Neural cell (in vitro differentiated cells): Measurements from ENCODE around the gene MTOR. TPM values are rescaled to one million over a fixed set of nuclear protein-coding genes. Genes with fewer than 3 reads are reported as not detected.

Experiments
- H2AFZ ChIP-seq: fragments of 200-600, 300-800 bp; sonication (generic), shearing (Covaris generic); 2 replicates; pipeline ENCODE4 v1.6.0; 2014; ENCODE audit warnings: low read depth, mild to moderate bottlenecking, antibody characterized with exemption, low read length, moderate library complexity
- H3F3A ChIP-seq: fragments of 200-600 bp; shearing (Covaris generic); 2 replicates; pipeline ENCODE4 v1.6.1; 2016; ENCODE audit warnings: mild to moderate bottlenecking, moderate library complexity, mixed read lengths, antibody characterized with exemption, low read length; ENCODE audit not compliant: insufficient read depth, poor library complexity, severe bottlenecking
- H3K27ac ChIP-seq: fragments of 200-600, 300-800 bp; sonication (generic), shearing (Covaris generic); 2 replicates; pipeline ENCODE4 v1.5.1; 2014; ENCODE audit warnings: mild to moderate bottlenecking, low read length, moderate library complexity
- H3K27me3 ChIP-seq: fragments of 300-800, 200-600 bp; sonication (generic), shearing (Covaris generic); 2 replicates; pipeline ENCODE4 v1.6.0; 2014; ENCODE audit warnings: mild to moderate bottlenecking, low read depth, low read length, moderate library complexity; ENCODE audit not compliant: insufficient read depth
- H3K36me3 ChIP-seq: fragments of 300-800, 200-600 bp; sonication (generic), shearing (Covaris generic); 2 replicates; pipeline ENCODE4 v1.5.1; 2014; ENCODE audit warnings: mild to moderate bottlenecking, antibody characterized with exemption, low read length, moderate library complexity; ENCODE audit not compliant: insufficient read depth
- H3K4me2 ChIP-seq: fragments of 300-800, 200-600 bp; sonication (generic), shearing (Covaris generic); 2 replicates; pipeline ENCODE4 v1.6.0; 2014; ENCODE audit warnings: mild to moderate bottlenecking, low read length
- H3K4me3 ChIP-seq: fragments of 300-800, 200-600 bp; sonication (generic), shearing (Covaris generic); 2 replicates; pipeline ENCODE4 v1.5.1; 2014; ENCODE audit warnings: mild to moderate bottlenecking, low read length, moderate library complexity
- H3K79me2 ChIP-seq: fragments of 200-600 bp; shearing (Covaris generic); replicated peaks from 2 replicates; pipeline ENCODE4 v1.6.0; 2014; ENCODE audit warnings: mild to moderate bottlenecking, low read length, moderate library complexity; ENCODE audit not compliant: insufficient read depth
- H3K9ac ChIP-seq: fragments of 300-800, 200-600 bp; sonication (generic), shearing (Covaris generic); 2 replicates; pipeline ENCODE4 v1.6.1; 2016; ENCODE audit warnings: mild to moderate bottlenecking, low read length, mixed read lengths
- H3K9me2 ChIP-seq: fragments of 200-600 bp; shearing (Covaris generic); 2 replicates; pipeline ENCODE4 v1.6.1; 2016; ENCODE audit warnings: mild to moderate bottlenecking, low read length, mixed read lengths; ENCODE audit not compliant: insufficient read depth
- H3K9me3 ChIP-seq: fragments of 200-600, 300-800 bp; sonication (generic), shearing (Covaris generic); 2 replicates; pipeline ENCODE4 v1.6.1; 2016; ENCODE audit warnings: mild to moderate bottlenecking, mixed run types, low read length, moderate library complexity, mixed read lengths
- H4K20me1 ChIP-seq: fragments of 200-600 bp; shearing (Covaris generic); 2 replicates; pipeline ENCODE4 v1.6.1; 2016; ENCODE audit warnings: mild to moderate bottlenecking, mixed run types; ENCODE audit not compliant: insufficient read depth
- EP300 ChIP-seq: fragments of 450-650 bp; conservative IDR thresholded peaks from 2 replicates; pipeline ENCODE4 v1.6.1; 2014; ENCODE audit warnings: antibody characterized with exemption, mild to moderate bottlenecking, moderate library complexity; ENCODE audit not compliant: poor library complexity, severe bottlenecking
- EZH2 ChIP-seq: fragments of 200-600, 300-800 bp; shearing (Covaris generic), sonication (generic); IDR thresholded peaks from 2 replicates; pipeline ENCODE4 v1.6.1; 2014; ENCODE audit warnings: antibody characterized with exemption, low read length, borderline replicate concordance, mild to moderate bottlenecking; ENCODE audit not compliant: insufficient read depth, poor library complexity, severe bottlenecking
- MXI1 ChIP-seq: fragments of 450-650 bp; conservative IDR thresholded peaks from 2 replicates; pipeline ENCODE4 v1.6.1; 2014; ENCODE audit warnings: antibody characterized with exemption, mild to moderate bottlenecking; ENCODE audit not compliant: poor library complexity, severe bottlenecking
- POLR2AphosphoS5 ChIP-seq: IDR thresholded peaks from 2 replicates; pipeline ENCODE4 v1.6.1; 2012
- RAD21 ChIP-seq: fragments of 450-650 bp; conservative IDR thresholded peaks from 2 replicates; pipeline ENCODE4 v1.6.1; 2014; ENCODE audit warnings: antibody characterized with exemption, mild to moderate bottlenecking, moderate library complexity
- SMC3 ChIP-seq: fragments of 450-650 bp; conservative IDR thresholded peaks from 2 replicates; pipeline ENCODE4 v1.6.1; 2014; ENCODE audit warnings: antibody characterized with exemption, mild to moderate bottlenecking, moderate library complexity; ENCODE audit not compliant: poor library complexity
- TAF1 ChIP-seq: IDR thresholded peaks from 2 replicates; pipeline ENCODE4 v1.6.1; 2012; ENCODE audit warnings: low read depth
- polyA plus RNA-seq: library from polyadenylated mRNA; depleted of rRNA; stranded (reverse); fragments of >200 nt; gene quantifications from 2 replicates; pipeline ENCODE4 v1.2.3, GENCODE V29; 2014
- TF ChIP-seq, protein P1 (sequence below): IDR thresholded peaks from 2 replicates; pipeline ENCODE4 v1.6.1; 2012; ENCODE audit warnings: borderline replicate concordance
- TF ChIP-seq, protein P2 (sequence below): fragments of 450-650 bp; IDR thresholded peaks from 2 replicates; pipeline ENCODE4 v1.5.1; 2014; ENCODE audit warnings: antibody characterized with exemption, mild to moderate bottlenecking, moderate library complexity; ENCODE audit not compliant: poor library complexity, severe bottlenecking

Gene MTOR
- polyA plus RNA-seq, 1 donor from 2014 or later = 41.2 TPM

DNA sequence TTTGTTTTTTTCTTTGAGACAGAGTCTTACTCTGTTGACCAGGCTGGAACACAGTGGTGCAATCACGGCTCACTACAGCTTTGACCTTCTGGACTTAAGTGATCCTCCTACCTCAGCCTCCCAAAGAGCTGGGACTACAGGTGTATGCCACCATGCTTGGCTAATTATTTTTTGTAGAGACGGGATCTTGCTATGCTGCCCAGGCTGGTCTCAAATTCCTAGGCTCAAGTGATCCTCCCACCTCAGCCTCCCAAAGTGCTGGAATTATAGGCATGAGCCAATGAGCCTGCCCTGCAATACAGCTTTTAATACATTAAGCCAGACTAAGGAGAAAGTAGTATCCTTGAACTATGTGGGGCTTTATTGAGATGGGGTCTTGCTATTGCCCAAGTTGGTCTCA lies 146.0 kb downstream of the MTOR start:
- Histone ChIP-seq H4K20me1 (no peaks in the 10 kb centered on the region), H3K9ac (no peak overlapping the region), H3K4me3 (no peak overlapping the region), H3K79me2 (no peaks in the 10 kb centered on the region), H3K27ac (no peak overlapping the region), H2AFZ (no peak overlapping the region), H3F3A (no peaks in the 10 kb centered on the region), H3K4me2 (no peak overlapping the region), H3K9me3 (no peaks in the 10 kb centered on the region), H3K36me3 (peaks cover 8% of the 10 kb centered on the region), H3K27me3 (no peaks in the 10 kb centered on the region), H3K9me2 (no peaks in the 10 kb centered on the region)
- TF ChIP-seq POLR2AphosphoS5 (no peak), EP300 (no peak), TAF1 (no peak), MXI1 (no peak), RAD21 (no peak), EZH2 (no peak), SMC3 (no peak)
- TF ChIP-seq, protein P1, sequence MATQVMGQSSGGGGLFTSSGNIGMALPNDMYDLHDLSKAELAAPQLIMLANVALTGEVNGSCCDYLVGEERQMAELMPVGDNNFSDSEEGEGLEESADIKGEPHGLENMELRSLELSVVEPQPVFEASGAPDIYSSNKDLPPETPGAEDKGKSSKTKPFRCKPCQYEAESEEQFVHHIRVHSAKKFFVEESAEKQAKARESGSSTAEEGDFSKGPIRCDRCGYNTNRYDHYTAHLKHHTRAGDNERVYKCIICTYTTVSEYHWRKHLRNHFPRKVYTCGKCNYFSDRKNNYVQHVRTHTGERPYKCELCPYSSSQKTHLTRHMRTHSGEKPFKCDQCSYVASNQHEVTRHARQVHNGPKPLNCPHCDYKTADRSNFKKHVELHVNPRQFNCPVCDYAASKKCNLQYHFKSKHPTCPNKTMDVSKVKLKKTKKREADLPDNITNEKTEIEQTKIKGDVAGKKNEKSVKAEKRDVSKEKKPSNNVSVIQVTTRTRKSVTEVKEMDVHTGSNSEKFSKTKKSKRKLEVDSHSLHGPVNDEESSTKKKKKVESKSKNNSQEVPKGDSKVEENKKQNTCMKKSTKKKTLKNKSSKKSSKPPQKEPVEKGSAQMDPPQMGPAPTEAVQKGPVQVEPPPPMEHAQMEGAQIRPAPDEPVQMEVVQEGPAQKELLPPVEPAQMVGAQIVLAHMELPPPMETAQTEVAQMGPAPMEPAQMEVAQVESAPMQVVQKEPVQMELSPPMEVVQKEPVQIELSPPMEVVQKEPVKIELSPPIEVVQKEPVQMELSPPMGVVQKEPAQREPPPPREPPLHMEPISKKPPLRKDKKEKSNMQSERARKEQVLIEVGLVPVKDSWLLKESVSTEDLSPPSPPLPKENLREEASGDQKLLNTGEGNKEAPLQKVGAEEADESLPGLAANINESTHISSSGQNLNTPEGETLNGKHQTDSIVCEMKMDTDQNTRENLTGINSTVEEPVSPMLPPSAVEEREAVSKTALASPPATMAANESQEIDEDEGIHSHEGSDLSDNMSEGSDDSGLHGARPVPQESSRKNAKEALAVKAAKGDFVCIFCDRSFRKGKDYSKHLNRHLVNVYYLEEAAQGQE = no peak
- TF ChIP-seq, protein P2, sequence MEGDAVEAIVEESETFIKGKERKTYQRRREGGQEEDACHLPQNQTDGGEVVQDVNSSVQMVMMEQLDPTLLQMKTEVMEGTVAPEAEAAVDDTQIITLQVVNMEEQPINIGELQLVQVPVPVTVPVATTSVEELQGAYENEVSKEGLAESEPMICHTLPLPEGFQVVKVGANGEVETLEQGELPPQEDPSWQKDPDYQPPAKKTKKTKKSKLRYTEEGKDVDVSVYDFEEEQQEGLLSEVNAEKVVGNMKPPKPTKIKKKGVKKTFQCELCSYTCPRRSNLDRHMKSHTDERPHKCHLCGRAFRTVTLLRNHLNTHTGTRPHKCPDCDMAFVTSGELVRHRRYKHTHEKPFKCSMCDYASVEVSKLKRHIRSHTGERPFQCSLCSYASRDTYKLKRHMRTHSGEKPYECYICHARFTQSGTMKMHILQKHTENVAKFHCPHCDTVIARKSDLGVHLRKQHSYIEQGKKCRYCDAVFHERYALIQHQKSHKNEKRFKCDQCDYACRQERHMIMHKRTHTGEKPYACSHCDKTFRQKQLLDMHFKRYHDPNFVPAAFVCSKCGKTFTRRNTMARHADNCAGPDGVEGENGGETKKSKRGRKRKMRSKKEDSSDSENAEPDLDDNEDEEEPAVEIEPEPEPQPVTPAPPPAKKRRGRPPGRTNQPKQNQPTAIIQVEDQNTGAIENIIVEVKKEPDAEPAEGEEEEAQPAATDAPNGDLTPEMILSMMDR = no peak

DNA sequence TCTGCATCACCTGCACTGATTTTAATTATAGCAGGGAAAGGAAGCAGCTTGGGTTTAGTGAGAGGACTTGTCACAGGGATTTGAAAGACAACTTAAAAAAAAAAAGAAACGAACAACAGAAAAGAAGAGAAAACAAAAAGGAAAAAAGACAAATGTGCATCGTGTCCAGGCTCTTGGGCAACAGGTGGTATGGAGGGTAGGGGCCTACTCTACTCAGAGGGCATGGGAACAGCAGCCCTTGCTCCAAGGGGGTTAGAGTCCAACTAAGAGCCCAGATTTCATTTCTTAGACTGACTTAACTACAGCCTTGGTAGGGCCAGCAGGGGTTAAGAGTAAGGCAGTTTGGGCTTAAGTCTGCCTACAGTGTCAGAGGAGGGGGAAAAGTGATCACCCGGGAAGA lies 147.4 kb downstream of the MTOR start:
- no peak overlapping the region for H3K4me2 ChIP-seq
- TF ChIP-seq EZH2 (no peak), POLR2AphosphoS5 (no peak), EP300 (no peak), MXI1 (no peak), SMC3 (no peak), TAF1 (no peak), RAD21 (no peak)
- TF ChIP-seq, protein P1 = no peak
- TF ChIP-seq, protein P2 = no peak
- H3K4me3 ChIP-seq = no peak overlapping the region

More for the DNA sequence above, 147.4 kb downstream of the MTOR start:
- no peaks in the 10 kb centered on the region for H3K27me3 ChIP-seq
- H3K9me2 ChIP-seq = no peaks in the 10 kb centered on the region
- no peaks in the 10 kb centered on the region for H3K9me3 ChIP-seq
- no peaks in the 10 kb centered on the region for H4K20me1 ChIP-seq
- no peaks in the 10 kb centered on the region for H3F3A ChIP-seq
- H3K27ac ChIP-seq = no peak overlapping the region
- peaks cover 8% of the 10 kb centered on the region for H3K36me3 ChIP-seq
- no peaks in the 10 kb centered on the region for H3K79me2 ChIP-seq
- H2AFZ ChIP-seq = no peak overlapping the region
- no peak overlapping the region for H3K9ac ChIP-seq
